GM10847 (cell line): ENCODE results near the gene CMIP.

Experiments
- POLR2A ChIP-seq: IDR thresholded peaks from 2 replicates; pipeline ENCODE4 v1.6.1; 2011; ENCODE audit not compliant: insufficient read length; ENCODE audit errors: extremely low read depth

CMIP gene

DNA sequence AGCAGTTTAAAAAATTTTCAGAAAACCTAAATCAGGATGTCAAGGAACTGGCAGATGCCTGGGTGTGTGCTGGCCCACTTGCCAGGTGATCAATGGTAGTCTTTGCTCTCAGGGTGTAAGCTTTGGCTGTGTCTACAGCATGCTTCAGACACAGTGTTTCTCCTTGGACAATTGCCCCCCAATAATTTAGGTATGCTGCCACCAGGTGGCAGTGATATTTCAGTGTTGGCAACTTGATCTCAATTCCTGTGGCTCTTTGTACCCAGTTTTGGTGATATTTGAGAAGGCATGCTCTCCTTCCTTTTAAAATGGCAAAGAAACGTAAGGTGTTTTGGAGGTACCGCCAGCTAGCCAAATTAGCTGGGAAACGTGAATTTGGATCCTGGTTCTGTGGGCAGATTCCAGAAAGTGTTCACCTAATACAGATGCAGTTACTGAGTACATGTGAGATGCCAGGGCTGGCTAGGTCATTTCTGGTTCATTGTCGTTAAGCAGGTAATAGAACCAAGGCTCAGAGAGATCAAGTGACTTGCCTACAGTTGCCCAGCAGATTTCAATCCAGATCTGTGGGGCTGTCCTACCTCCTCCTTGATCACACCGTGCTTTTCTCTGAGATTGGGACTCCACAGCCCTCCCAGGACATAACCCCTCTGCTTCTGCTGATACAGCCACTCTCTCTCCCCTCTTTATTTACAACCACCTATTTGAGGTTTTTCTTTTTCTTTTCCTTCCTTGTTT lies 178.9 kb downstream of the CMIP start:
- TF ChIP-seq POLR2A, result no peak

DNA sequence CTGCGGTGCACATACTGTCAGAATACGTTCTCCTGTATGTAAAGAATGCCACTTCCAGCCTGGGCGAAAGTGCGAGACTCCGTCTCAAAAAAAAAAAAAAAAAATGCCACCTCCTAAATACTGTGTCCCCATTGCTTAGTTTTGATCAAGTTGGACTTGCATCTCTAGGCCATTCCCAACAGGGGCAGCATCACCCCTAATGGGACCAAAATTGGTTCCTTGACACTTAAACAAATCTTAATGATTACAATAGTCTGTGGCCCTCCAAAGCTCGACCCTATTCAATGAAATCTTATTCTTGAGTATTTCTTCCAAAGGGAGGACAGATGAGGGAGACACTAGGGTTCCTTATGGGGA lies 179.8 kb downstream of the CMIP start:
- no peak for TF ChIP-seq POLR2A

DNA sequence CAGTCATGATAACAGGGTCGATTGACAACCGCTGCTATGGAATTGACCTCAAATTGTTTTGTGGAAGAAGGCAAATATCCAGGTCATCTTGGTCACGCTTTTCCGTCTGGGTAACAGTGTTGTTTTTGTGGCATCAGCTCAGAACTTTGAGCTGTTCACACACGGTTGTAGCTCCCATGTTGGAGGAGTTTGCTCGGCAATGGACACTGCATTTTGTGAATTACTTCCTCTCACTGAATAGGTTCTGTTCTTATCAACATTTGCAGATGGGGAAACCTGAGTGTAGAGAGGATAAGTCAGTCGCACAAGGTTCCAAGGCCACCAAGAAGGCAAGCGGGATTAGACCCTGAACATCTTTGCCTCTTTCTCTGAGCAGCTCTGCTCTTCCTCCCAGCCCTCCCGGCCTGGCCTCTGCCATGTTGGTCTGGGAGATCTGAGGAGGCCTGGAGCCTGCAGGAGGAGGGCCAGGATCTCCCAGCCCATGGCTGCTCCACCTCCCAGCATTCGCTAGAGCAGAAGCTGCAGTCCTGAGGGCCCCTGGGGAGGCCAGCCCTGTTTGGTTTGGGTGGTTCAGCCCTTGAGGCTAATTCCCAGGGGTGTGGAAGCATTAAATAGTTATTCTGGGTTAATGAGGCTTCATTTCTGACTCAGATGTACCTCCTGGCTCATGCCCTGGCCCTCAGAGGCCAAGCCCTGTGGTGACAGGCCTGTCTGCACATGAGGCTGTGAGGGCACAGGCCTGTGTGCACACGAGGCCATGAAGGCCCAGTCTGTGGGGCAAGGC lies 180.3 kb downstream of the CMIP start:
- no peak for TF ChIP-seq POLR2A

DNA sequence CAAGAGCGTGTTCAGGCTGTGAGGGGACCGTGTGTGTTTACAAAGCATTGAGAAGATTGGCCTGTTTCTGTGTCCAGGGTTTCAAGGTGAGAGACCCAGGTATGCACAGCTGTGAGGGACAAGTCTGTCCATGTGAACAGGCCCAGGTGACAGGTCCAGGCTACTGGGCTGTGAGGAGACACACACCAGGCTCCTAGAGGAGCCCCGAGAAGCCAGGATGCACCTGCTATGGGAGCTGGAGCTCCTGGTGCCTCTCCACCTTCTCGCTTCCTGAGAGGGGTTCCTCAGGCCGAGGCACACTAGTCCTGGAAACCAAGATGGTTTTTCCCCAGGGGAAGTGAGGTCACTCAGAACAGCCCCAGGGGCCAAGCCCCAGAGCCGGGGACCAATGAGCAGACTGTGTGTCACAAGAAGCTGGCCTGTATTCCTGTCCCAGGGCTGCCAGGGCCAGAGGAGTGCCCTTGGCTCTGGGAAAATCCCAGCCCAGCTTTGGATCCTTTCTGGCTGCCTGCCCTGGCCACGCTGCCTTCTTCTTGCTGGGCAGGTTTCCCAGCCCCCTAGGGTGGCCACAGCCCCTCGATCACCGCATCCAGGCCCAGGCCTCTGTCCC lies 181.0 kb downstream of the CMIP start:
- no peak for TF ChIP-seq POLR2A

DNA sequence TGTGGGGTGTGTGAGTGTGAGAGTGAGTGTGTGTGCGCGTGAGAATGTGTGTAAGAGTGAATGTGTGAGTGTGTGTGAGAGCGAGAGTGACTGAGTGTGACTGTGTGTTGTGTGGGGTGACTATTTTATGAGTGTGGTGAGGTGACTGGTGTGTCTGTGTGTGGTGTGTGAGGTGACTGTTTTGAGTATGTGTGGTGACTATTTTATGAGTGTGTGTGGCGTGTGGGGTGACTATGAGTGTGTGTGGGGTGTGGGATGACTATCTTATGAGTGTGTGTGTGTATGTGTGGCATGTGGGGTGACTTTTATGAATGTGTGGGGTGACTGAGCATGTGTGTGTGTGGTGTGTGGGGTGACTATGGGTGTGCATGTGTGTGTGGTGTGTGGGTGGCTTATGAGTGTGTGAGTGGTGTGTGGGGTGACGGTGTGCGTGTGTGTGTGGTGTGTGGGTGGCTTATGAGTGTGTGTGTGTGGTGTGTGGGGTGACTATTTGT lies 181.6 kb downstream of the CMIP start:
- no peak for TF ChIP-seq POLR2A

DNA sequence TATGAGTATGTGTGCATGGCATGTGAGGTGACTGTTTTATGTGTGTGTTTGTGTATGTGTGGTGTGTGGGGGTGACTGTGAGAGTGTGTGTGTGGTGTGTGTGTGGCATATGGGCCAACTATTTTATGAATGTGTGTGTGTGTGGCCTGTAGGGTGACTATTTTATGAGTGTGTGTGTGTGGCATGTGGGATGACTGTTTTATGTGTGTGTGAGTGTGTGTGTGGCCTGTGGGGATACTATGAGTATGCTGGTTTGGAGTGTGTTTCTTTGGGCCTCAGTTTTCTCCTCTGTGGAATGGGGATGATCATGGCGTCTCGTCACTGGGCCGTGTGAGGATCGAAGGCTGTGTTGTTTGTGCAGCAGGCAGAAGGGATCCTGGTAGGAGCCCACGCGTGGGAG lies 182.4 kb downstream of the CMIP start:
- no peak for TF ChIP-seq POLR2A

DNA sequence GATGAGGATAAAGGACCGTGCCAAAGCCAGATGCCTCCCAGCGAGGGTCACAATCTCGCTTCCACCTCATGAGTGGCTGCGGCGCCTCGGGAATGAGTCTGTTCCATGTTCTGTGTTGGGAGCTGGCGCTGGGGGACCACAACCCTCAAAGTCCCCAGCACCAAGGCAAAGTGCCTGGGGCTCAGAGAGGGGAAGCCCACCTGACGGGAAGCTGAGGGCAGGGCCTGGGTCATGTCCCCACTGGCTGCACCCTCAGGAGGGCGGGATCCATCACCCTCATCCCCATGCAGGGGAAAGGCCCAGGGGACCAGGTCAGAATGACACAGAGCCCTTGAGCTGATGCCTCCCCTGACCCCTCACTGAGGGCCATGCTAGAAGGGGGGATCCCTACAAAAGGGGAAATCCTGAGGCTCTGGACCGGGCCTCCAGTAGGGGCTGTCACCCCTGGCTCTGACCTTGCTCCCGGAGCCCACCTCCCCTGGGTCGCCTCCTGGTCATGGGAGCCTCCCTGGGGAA lies 183.2 kb downstream of the CMIP start:
- no peak for TF ChIP-seq POLR2A

DNA sequence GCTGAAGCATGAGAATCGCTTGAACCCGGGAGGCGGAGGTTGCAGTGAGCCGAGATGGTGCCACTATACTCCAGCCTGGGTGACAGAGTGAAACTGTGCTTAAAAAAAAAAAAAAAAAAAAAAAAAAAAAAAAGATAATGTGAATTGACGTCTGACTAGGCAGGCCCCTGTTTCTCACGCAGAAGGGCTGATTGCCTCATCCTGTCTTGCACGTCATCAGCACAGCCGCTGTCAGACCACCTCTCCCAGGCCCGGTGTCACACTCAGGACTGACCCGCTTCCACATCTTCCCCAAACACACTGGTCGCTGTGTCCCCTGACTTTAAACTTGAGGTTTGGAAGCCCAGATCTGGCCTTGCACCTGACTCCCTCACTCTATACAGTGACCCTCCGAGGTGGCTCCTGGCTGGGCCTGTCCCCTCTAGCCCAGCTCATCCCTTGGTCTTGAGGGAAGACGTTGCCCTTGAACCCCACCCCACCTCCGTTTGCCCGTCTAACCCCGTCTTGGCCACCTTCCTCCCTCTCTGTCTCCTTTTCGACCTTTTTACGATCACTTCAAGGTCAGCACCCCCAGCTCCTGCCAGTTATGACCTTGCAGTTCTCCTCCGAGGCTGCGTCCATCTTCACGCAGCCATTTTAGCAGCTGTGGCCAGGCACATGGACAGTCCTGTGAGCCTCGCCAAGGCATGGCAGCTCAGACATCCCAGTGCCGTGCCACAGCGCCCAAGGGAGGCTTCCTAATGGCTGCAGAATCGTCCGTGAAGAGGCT lies 184.6 kb downstream of the CMIP start:
- TF ChIP-seq POLR2A, result no peak

DNA sequence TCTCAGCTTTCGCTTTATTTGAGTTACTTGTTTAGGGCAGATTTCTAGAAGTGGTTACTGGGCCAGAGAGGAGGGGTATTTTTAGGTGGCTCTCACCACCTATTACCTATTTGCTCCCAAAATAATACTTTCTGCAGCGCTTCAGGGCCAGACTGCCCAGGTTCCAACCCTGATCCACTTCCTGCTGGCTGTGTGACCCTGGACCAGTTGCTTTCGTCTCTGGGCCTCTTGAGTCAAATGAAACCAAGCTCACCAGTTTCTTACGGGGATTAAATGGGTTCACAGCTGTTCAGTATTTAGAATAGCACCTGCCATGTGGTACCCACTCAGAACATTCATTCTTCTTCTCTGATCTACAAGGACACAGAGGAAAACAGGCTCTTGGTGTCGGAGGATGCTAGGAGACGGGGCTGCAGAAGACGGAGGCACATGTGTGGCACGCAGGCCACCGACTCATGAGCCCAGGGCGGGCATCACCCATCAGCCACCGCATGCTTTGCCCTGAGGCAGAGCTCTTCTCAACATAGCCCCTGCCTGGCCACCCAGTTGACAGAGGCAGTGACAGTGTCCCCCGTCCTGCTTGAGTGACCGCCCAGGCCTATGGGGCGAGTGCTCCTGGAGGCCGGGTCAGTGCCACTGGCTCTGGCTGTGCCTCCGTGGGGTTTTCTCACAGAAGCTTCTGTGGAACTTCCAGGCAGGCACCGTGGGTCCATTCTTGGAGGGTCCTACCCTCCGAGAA lies 185.5 kb downstream of the CMIP start:
- TF ChIP-seq POLR2A, result no peak

DNA sequence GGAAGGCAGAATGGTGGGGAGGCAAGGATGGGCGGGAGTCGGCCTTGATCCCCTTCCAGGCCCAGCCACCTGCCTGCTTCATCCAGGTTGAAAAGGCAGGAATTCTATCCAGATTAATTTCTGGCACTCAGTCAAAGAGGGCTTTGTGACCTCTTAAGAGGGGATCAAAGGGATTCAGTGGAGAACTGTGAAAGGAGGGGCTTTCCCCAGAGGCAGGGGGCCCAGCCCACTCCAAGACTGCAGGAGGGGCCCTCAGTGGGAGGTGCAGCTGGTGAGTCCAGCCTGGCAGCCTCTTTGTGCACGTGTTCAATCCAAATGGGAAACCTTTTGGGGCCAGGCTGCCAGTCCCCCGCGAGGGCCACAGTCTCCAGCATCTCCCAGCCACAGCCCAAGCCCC lies 186.0 kb downstream of the CMIP start:
- no peak for TF ChIP-seq POLR2A

DNA sequence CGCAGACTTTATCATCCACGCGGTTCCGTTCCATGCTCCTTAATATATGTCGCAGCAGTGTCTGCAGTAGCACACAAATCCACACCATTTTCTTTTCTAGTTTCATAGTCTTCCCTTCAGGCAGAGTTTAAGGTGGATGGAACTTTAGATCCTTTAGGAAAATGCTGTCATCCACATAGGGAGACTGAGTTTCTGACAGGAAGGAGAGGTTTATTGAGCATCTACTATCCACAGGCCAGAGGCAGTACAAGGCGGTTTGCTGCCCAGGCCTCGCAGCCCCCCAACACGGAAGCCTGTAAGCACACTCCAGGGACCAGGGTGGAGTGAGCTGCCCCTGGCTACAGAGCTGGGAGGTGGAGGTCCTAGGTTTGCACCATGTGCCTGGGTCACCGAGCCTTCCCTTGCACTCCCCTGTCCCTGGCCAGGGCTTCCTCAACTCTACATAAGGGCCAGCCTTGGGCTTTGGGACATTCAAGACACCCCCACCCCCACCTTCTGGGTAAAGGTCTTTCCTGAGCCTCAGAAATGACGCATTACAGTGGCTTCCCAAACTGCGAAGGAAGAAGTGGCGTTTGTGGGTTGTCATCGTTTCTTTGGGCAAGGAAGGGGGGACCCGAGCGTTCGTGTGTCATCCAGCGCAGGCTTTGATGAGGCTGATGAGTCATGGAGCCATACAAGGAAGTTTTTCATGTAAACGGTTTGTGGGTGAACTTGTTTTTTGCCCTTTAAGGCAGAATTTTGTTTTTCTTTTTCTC lies 188.0 kb downstream of the CMIP start:
- TF ChIP-seq POLR2A, result no peak

DNA sequence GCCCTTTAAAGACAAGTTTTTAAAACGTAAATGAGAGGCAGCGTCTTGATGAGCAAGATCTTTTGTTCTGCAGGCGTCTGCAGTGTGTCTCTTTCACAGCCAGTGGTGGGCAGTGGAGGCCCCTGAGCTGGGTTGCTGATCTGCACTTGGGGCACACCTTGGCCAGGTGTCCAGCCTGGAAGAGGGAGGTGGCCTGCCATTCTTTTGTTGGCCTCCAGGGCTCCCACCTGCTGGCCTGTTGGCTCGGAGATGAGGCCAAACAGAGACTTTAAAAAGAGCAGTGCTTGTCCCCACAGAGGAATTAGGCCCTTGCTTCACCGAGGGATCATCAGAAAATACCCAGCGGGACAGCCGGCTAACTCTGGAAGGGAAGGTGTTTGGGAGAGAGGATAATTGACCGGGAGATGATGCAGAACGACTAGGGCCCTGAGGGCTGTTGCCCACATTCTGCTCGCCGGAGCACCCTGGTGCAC lies 188.6 kb downstream of the CMIP start:
- no peak for TF ChIP-seq POLR2A

DNA sequence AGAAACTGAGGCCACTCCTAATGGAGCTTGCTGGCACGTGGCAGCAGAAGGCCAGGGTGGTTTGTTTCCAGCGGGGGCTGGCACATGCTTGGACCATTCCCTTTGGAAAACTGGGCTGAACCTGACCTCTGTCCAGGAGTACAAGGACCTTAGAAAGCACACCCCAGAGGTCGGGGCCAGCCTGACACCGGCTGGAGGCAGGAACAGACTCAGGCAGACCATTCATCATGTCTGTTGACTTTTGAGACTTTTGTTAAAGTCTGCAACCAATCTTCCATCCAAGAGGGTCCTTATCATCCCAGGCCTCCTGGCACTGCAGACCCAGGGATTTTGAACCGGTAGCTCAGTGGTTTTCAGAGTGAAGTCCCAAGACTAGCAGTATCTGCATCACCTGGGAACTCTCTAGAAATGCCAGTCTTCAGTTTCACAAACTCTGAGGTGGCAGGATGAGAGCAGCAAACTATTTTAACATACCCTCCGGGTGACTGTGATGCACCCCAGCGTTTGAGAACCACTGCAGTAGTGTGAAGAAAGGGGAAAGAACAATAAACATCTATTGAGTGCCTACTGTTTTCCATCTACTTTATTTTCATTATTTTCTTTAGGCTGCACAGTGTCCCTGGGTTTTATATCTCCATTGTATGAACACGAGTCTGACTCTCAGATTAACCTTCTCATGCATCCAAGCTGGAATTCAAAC lies 189.2 kb downstream of the CMIP start:
- no peak for TF ChIP-seq POLR2A
